Mesendoderm (in vitro differentiated cells): ENCODE measurements around the gene UPB1.
"Not testable (repeated sequence)": the region's sequence is repeated elsewhere in the genome, so short reads cannot be mapped to it uniquely, and the experiment has no call there.

ENCODE experiments used
- DNase-seq: peaks from one replicate; pipeline ENCODE4 v3.0.0; 2013
- H2AK5ac ChIP-seq: 2 replicates; pipeline ENCODE4 v1.6.1; 2013; ENCODE audit warnings: low read length, inconsistent platforms
- H2BK120ac ChIP-seq: 2 replicates; pipeline ENCODE4 v1.6.1; 2013; ENCODE audit warnings: low read depth, mild to moderate bottlenecking, low read length, moderate library complexity, mixed read lengths
- H2BK15ac ChIP-seq: replicated peaks from 2 replicates; pipeline ENCODE4 v1.6.1; 2013; ENCODE audit warnings: low read depth, mild to moderate bottlenecking, moderate library complexity
- H2BK5ac ChIP-seq: 2 replicates; pipeline ENCODE4 v1.6.1; 2013; ENCODE audit warnings: low read length, inconsistent platforms
- H3K18ac ChIP-seq: 2 replicates; pipeline ENCODE4 v1.6.1; 2013; ENCODE audit warnings: mild to moderate bottlenecking, low read length, mixed read lengths
- H3K23ac ChIP-seq: one replicate; pipeline ENCODE4 v1.6.1; 2013; ENCODE audit warnings: low read length
- H3K27ac ChIP-seq: 2 replicates; pipeline ENCODE4 v1.5.1; 2013; ENCODE audit warnings: low read depth, mild to moderate bottlenecking, inconsistent platforms, low read length, moderate library complexity
- H3K27me3 ChIP-seq: 2 replicates; pipeline ENCODE4 v1.6.1; 2013; ENCODE audit warnings: low read length, control low read depth, mild to moderate bottlenecking, inconsistent platforms; ENCODE audit not compliant: insufficient read depth, poor library complexity
- H3K36me3 ChIP-seq: 2 replicates; pipeline ENCODE4 v1.6.1; 2013; ENCODE audit warnings: low read length, inconsistent platforms; ENCODE audit not compliant: control insufficient read depth, insufficient read depth
- H3K4ac ChIP-seq: one replicate; pipeline ENCODE4 v1.6.1; 2013; ENCODE audit warnings: low read depth, mild to moderate bottlenecking, low read length, moderate library complexity
- H3K4me1 ChIP-seq: 2 replicates; pipeline ENCODE4 v1.6.1; 2013; ENCODE audit warnings: low read depth, low read length, inconsistent platforms; ENCODE audit not compliant: control insufficient read depth
- H3K4me2 ChIP-seq: 2 replicates; pipeline ENCODE4 v1.6.1; 2013; ENCODE audit warnings: low read length
- H3K4me3 ChIP-seq: 2 replicates; pipeline ENCODE4 v1.5.1; 2013; ENCODE audit warnings: mild to moderate bottlenecking, low read length
- H3K56ac ChIP-seq: one replicate; pipeline ENCODE4 v1.6.1; 2013; ENCODE audit warnings: low read length
- H3K79me1 ChIP-seq: 2 replicates; pipeline ENCODE4 v1.6.1; 2013; ENCODE audit warnings: low read length, inconsistent platforms
- H3K79me2 ChIP-seq: 2 replicates; pipeline ENCODE4 v1.6.1; 2013; ENCODE audit warnings: mild to moderate bottlenecking, low read length; ENCODE audit not compliant: control insufficient read depth, insufficient read depth
- H3K9ac ChIP-seq: 2 replicates; pipeline ENCODE4 v1.6.1; 2013; ENCODE audit warnings: low read length, inconsistent platforms
- H4K5ac ChIP-seq: one replicate; pipeline ENCODE4 v1.6.1; 2013; ENCODE audit warnings: low read length
- H4K8ac ChIP-seq: one replicate; pipeline ENCODE4 v1.6.1; 2013; ENCODE audit warnings: low read depth, mild to moderate bottlenecking, control low read depth, low read length, moderate library complexity
- WGBS: extraction: QIAGEN DNeasy Blood & Tissue Kit; methylation state at CpG from one replicate; pipeline ENCODE4 v1.1.7; 2013; ENCODE audit warnings: low lambda C conversion rate, missing lambda C conversion rate; ENCODE audit not compliant: insufficient coverage; ENCODE audit errors: extremely low coverage; 5-methylcytosine and 5-hydroxymethylcytosine counted together

Gene UPB1

GRCh38 chr22:24543679-24544243 is 48.6 kb downstream of the UPB1 start:
- no peak overlapping the region for H2AK5ac ChIP-seq
- H3K27ac ChIP-seq: no peak overlapping the region
- no peaks in the 10 kb centered on the region for H3K27me3 ChIP-seq
- no peak overlapping the region for H3K56ac ChIP-seq
- no peak overlapping the region for H3K4me3 ChIP-seq
- H3K18ac ChIP-seq: no peak overlapping the region
- no peak overlapping the region for H3K23ac ChIP-seq
- no peak overlapping the region for H4K8ac ChIP-seq
- peaks cover 20% of the 10 kb centered on the region for H3K36me3 ChIP-seq
- H2BK5ac ChIP-seq: no peak overlapping the region
- no peak overlapping the region for H3K4ac ChIP-seq
- H3K4me1 ChIP-seq: no peaks in the 10 kb centered on the region
- H2BK15ac ChIP-seq: no peak overlapping the region
- peaks cover 2% of the 10 kb centered on the region for H3K79me1 ChIP-seq
- H3K4me2 ChIP-seq: no peak overlapping the region
- no CpG with 5 or more reads among the region's 11 CpGs for WGBS
- H2BK120ac ChIP-seq: no peak overlapping the region
- no peak overlapping the region for H4K5ac ChIP-seq
- no peak overlapping the region for H3K9ac ChIP-seq
- no peak for DNase-seq
- no peaks in the 10 kb centered on the region for H3K79me2 ChIP-seq

DNA sequence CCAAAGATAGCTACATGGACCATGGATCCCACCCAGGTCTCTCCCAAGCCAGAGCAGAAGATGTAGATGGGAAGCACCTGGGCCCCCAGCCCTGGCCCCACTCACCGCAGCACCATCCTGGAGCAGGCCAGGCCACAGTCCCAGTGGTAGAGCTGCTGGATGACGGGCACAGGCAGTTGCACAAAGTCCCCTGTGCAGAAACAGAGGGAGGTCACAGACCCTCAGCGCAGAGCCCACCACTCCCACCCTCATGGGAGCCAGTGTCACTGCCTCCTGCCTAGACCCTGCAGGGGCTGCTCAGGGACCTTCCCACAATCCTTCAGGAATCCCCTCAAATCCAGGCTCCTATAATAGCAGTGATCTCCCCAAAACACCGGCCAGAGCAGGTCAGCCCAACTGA is 53.7 kb downstream of the UPB1 start:
- Histone ChIP-seq H3K18ac (no peak overlapping the region), H3K36me3 (peaks cover 12% of the 10 kb centered on the region), H3K4ac (no peak overlapping the region), H4K8ac (no peak overlapping the region), H3K23ac (no peak overlapping the region), H4K5ac (no peak overlapping the region), H2BK120ac (no peak overlapping the region), H3K79me1 (peaks cover 29% of the 10 kb centered on the region), H3K79me2 (peaks cover 30% of the 10 kb centered on the region), H3K27me3 (no peaks in the 10 kb centered on the region), H3K4me1 (peaks cover 3% of the 10 kb centered on the region), H3K4me3 (no peak overlapping the region), H2AK5ac (no peak overlapping the region), H3K9ac (no peak overlapping the region), H3K27ac (no peak overlapping the region), H2BK15ac (no peak overlapping the region), H3K56ac (no peak overlapping the region), H2BK5ac (no peak overlapping the region), H3K4me2 (no peak overlapping the region)
- DNase-seq: no peak
- WGBS: no CpG with 5 or more reads among the region's 4 CpGs

GRCh38 chr22:24550028-24550901 is 55.1 kb downstream of the UPB1 start:
- no peak overlapping the region for H3K56ac ChIP-seq
- H3K23ac ChIP-seq: no peak overlapping the region
- H4K5ac ChIP-seq: no peak overlapping the region
- WGBS: no CpG with 5 or more reads among the region's 8 CpGs
- no peak overlapping the region for H2BK15ac ChIP-seq
- H2AK5ac ChIP-seq: no peak overlapping the region
- H3K4me2 ChIP-seq: no peak overlapping the region
- no peak overlapping the region for H3K18ac ChIP-seq
- H2BK5ac ChIP-seq: no peak overlapping the region
- no peak overlapping the region for H4K8ac ChIP-seq
- H2BK120ac ChIP-seq: no peak overlapping the region
- no peak overlapping the region for H3K27ac ChIP-seq
- peaks cover 5% of the 10 kb centered on the region for H3K4me1 ChIP-seq
- peaks cover 38% of the 10 kb centered on the region for H3K79me1 ChIP-seq
- H3K9ac ChIP-seq: no peak overlapping the region
- peaks cover 40% of the 10 kb centered on the region for H3K79me2 ChIP-seq
- H3K4me3 ChIP-seq: no peak overlapping the region
- H3K27me3 ChIP-seq: no peaks in the 10 kb centered on the region
- no peak for DNase-seq
- H3K4ac ChIP-seq: no peak overlapping the region
- peaks cover 11% of the 10 kb centered on the region for H3K36me3 ChIP-seq

DNA sequence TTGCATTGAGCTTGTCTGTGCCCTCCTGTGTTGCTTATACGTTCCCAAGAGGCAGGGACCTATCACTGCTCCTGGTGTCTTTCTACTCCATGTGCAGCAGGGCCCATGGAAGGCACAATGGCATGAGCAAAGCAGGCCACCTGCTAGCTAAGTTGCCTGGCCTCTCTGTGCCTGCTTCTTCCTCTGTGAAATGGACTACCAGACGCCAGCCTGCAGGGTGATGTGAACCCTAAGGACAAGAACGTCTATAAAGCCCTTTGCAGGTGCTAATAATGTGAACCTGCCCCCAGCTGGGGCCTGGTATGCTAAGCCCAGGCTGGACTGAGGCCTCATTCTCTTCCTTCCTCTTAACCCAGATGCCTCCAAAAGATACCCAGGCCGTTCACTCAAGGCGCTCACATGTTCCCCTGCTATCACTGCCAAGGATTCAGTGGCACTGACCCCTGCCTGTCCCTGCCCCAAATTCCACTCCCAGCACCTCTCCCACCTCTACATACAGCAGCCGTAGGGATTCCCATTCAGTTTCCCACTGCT is 55.8 kb downstream of the UPB1 start:
- Histone ChIP-seq H2BK5ac (no peak overlapping the region), H3K27ac (no peak overlapping the region), H3K23ac (no peak overlapping the region), H3K4ac (no peak overlapping the region), H3K36me3 (peaks cover 11% of the 10 kb centered on the region), H3K56ac (no peak overlapping the region), H3K18ac (no peak overlapping the region), H4K5ac (no peak overlapping the region), H3K4me3 (no peak overlapping the region), H3K79me1 (peaks cover 38% of the 10 kb centered on the region), H4K8ac (no peak overlapping the region), H2BK15ac (no peak overlapping the region), H3K9ac (no peak overlapping the region), H3K27me3 (no peaks in the 10 kb centered on the region), H3K4me1 (peaks cover 5% of the 10 kb centered on the region), H2BK120ac (no peak overlapping the region), H2AK5ac (no peak overlapping the region), H3K79me2 (peaks cover 42% of the 10 kb centered on the region), H3K4me2 (no peak overlapping the region)
- WGBS: no CpG with 5 or more reads among the region's 6 CpGs
- no peak for DNase-seq

DNA sequence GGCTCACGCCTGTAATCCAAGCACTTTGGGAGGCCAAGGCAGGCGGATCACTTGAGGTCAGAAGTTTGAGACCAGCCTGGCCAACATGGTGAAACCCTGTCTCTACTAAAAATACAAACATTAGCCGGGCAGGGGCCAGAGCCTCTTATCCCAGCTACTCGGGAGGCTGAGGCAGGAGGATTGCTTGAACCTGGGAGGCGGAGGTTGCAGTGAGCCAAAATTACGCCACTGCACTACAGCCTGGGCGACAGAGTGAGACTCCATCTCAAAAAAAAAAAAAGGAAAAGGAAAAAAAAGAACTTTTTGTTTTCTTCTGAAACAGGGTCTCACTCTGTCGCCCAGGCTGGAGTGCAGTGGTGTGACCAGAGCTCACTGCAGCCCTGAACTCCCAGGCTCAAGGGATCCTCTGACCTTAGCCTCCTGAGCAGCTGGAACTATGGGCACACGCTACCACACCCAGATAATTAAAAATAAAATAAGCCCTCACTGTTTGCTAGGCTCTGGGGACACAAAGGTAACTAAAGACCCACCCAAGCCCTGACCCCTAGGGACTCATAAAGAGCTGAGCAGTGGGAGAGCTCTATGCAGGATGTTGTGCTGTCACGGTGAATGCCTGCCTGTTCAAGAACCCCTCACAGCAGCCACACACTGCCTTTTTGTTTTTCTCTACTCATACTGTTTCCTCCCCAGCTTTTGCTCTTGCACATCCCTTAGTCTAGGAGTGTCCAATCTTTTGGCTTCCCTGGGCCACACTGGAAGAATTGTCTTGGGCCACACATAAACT is 57.6 kb downstream of the UPB1 start:
- H3K56ac ChIP-seq, H2BK5ac ChIP-seq, H3K4me3 ChIP-seq, H2BK15ac ChIP-seq, H3K9ac ChIP-seq, DNase-seq, H2AK5ac ChIP-seq, H3K36me3 ChIP-seq, H3K23ac ChIP-seq, H3K27ac ChIP-seq, H3K4ac ChIP-seq, H4K8ac ChIP-seq, H3K4me2 ChIP-seq, H2BK120ac ChIP-seq, H3K27me3 ChIP-seq, H3K18ac ChIP-seq, H4K5ac ChIP-seq: not testable (repeated sequence)
- peaks cover 13% of the 10 kb centered on the region for H3K4me1 ChIP-seq
- H3K79me2 ChIP-seq: peaks cover 59% of the 10 kb centered on the region
- peaks cover 44% of the 10 kb centered on the region for H3K79me1 ChIP-seq
- WGBS: no CpG with 5 or more reads among the region's 10 CpGs
